Ovary (tissue), 9 donors: ENCODE results near the gene SMAD1. TPM values are rescaled to one million over a fixed set of nuclear protein-coding genes. Genes with fewer than 3 reads are reported as not detected.

Experiments used
- DNase-seq, 5 donors: peaks; one replicate each; pipeline ENCODE4 v3.0.0-alpha.2; 2019 to 2020
- H3K27ac ChIP-seq, 2 donors: fragments of 200-600 bp; one replicate each; pipeline versions ENCODE4 v1.5.1 to v1.8.0; 2019 to 2022
- H3K27me3 ChIP-seq: fragments of 200-600 bp; one replicate; pipeline ENCODE4 v1.8.0; 2022
- H3K36me3 ChIP-seq: fragments of 200-600 bp; sonication (generic); one replicate; pipeline ENCODE4 v1.5.1; 2019
- H3K4me1 ChIP-seq: one replicate; pipeline ENCODE4 v1.8.1; 2013; ENCODE audit warnings: mild to moderate bottlenecking, moderate library complexity; ENCODE audit not compliant: insufficient read depth
- H3K4me3 ChIP-seq: fragments of 200-600 bp; sonication (generic); one replicate; pipeline ENCODE4 v1.5.1; 2017
- H3K9me3 ChIP-seq, 2 donors: fragments of 200-600 bp in 1 of 2; sonication (generic) in 1 of 2; one replicate each; pipeline versions ENCODE4 v1.5.1 to v1.8.1; 2013 to 2019; ENCODE audit warnings: mild to moderate bottlenecking in 1 of 2, moderate library complexity in 1 of 2
- CTCF ChIP-seq, 3 donors: fragments of 450-650 bp in 2 of 3; fragments of 200-600 bp in 1 of 3; IDR thresholded peaks; one replicate each; pipeline versions ENCODE4 v1.5.1 to v1.8.0; 2016 to 2022; ENCODE audit warnings: antibody characterized with exemption in 3 of 3, mild to moderate bottlenecking in 1 of 3
- EP300 ChIP-seq: sonication (generic); formaldehyde crosslinking; IDR thresholded peaks from one replicate; pipeline ENCODE4 v1.6.1; 2017; ENCODE audit warnings: antibody characterized with exemption
- POLR2A ChIP-seq: fragments of 450-650 bp; IDR thresholded peaks from one replicate; pipeline ENCODE4 v1.6.1; 2017; ENCODE audit warnings: antibody characterized with exemption, mild to moderate bottlenecking, moderate library complexity
- WGBS, 3 donors: extraction: QIAGEN DNeasy Blood & Tissue Kit in 1 of 3; methylation state at CpG; one replicate each; pipeline versions ENCODE4 v1.1.5 to v1.1.7; 2013 to 2017; 5-methylcytosine and 5-hydroxymethylcytosine counted together
- intact Hi-C, 4 donors: fragments of 100-400 bp; cut with DNase I; formaldehyde crosslinking; loops; one replicate each; pipeline versions ENCODE4 v1.11.0 to v1.15.1; 2022 to 2023
- polyA plus RNA-seq, 2 donors: library from polyadenylated mRNA; stranded (reverse); fragments of 200-250 nt in 1 of 2; fragments of 350-450 nt in 1 of 2; fragmentation: Illumina TruSeq in 1 of 2; extraction: RNeasy Lipid Tissue Mini Kit (QIAGEN cat#74804) in 1 of 2; gene quantifications; one replicate each; pipeline ENCODE4 v1.2.3, GENCODE V29; 2013 to 2014
- total RNA-seq, 7 donors: library from RNA; depleted of rRNA in 2 of 7; stranded (reverse); fragments of >200 nt in 2 of 7; fragmentation: NEBNext Ultra II Directional in 3 of 7; extraction: Animal tissue kit (Norgen Biotek cat#: 25700) in 3 of 7; gene quantifications; one replicate each; pipeline versions ENCODE4 v1.1.0 to v1.2.4, GENCODE V29; 2016 to 2023
- donor health status: DM: no; HTN: no; CAD: no; lungs with moderate emphysema.
- donor health status: DM: no; HTN: no; CAD: no.
- donor health status: Bipolar disorder and iron deficiency.
- donor health status: DM: yes; HTN: yes; CAD: no.
- donor health status: DM: no; HTN: no; CAD: no.
- donor health status: DM: yes; HTN: yes; CAD: no.

SMAD1 gene
- total and polyA plus RNA-seq, 9 donors, result 13.6 to 39.5 (median 19.8) TPM

DNA sequence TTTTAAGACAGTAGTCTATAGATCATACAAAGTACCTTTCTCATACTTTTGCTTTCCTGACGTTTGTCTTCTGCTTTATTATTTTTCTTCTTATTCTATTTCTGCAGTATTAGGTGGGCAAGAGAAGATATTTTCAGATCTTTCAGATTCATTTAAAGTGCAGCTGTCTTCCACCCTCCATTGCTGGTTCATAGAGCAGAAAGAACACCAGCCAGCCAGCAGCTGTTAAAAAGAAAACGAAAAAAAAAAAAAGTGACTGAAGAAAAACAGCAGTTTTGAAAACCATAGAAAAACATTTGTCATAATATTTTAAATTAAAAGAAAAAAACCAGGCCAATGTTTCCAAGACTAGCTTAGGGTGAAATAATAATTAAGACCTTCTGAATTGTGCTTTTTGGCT lies 42.9 kb downstream of the SMAD1 start:
- Histone ChIP-seq H3K4me3 (no peak overlapping the region), H3K36me3 (no peaks in the 10 kb centered on the region), H3K27ac (peak overlapping the region in 1 of 2 donors; percentile 28), H3K9me3 (no peaks in the 10 kb centered on the region), H3K27me3 (no peaks in the 10 kb centered on the region), H3K4me1 (peaks cover 7% of the 10 kb centered on the region)
- no peak for DNase-seq
- intact Hi-C loops, result no loop called here
- WGBS, 3 donors, result 8 to 9% (median 9%) methylated on average over 2 of the region's 2 CpGs
- TF ChIP-seq POLR2A, result no peak
- TF ChIP-seq CTCF (IDR thresholded peaks at IDR 0.05), result no peak
- no peak for TF ChIP-seq EP300

DNA sequence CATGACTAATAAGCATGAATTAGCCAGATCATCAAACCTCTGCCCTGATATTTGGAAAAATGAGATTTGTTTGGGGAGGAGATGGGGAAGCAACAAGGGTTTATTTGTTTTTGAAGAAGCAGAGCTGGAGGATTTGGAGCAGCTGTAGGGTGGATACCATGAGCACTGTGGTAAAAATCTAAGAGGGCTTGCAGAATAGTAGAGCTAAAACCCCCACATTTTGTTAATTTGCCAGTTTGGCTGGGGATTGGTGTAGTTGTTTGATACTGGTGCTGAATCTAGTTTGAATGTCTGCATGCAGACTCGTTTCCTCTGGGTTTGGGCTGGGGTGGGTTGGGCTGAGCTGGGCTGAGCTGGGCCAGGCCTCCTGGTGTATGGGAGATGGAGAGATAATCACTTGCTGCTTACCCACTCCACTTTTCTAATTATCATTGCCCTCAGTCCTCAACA lies 43.7 kb downstream of the SMAD1 start:
- WGBS, 3 donors, result 0 to 14% (median 2%) methylated on average over 1 of the region's 1 CpG
- DNase-seq, result no peak
- H3K27me3 ChIP-seq, result no peaks in the 10 kb centered on the region
- H3K9me3 ChIP-seq, result no peaks in the 10 kb centered on the region
- H3K4me1 ChIP-seq, result peaks cover 7% of the 10 kb centered on the region
- H3K27ac ChIP-seq, result peak overlapping the region in 1 of 2 donors; percentile 28
- TF ChIP-seq CTCF (IDR thresholded peaks at IDR 0.05) (no peak), EP300 (no peak), POLR2A (no peak)
- no peaks in the 10 kb centered on the region for H3K36me3 ChIP-seq
- intact Hi-C loops, result no loop called here
- no peak overlapping the region for H3K4me3 ChIP-seq

DNA sequence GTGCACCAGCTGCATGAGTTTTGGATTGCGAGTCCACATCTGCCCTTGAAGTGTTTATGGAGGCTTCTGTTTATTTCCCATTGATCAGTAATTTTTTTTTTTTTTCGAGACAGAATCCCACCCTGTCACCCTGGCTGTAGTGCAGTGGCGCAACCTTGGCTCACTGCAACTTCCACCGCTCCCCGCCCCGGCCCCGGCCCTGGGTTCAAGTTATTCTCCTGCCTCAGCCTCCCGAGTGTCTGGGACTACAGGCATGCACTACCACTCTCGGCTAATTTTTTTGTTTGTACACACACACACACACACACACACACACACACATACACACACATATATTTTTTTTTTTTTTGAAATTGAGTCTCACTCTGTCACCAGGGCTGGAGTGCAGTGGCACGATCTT lies 46.1 kb downstream of the SMAD1 start:
- DNase-seq, result no peak
- H3K4me3 ChIP-seq, result no peak overlapping the region
- no peaks in the 10 kb centered on the region for H3K27me3 ChIP-seq
- H3K27ac ChIP-seq, result no peak overlapping the region
- TF ChIP-seq CTCF (IDR thresholded peaks at IDR 0.05), result no peak
- TF ChIP-seq EP300, result no peak
- TF ChIP-seq POLR2A, result no peak
- no peaks in the 10 kb centered on the region for H3K9me3 ChIP-seq
- intact Hi-C loops, result no loop called here
- no peaks in the 10 kb centered on the region for H3K36me3 ChIP-seq
- WGBS, 3 donors, result 87 to 89% (median 88%) methylated on average over 10 of the region's 10 CpGs
- H3K4me1 ChIP-seq, result peaks cover 7% of the 10 kb centered on the region

DNA sequence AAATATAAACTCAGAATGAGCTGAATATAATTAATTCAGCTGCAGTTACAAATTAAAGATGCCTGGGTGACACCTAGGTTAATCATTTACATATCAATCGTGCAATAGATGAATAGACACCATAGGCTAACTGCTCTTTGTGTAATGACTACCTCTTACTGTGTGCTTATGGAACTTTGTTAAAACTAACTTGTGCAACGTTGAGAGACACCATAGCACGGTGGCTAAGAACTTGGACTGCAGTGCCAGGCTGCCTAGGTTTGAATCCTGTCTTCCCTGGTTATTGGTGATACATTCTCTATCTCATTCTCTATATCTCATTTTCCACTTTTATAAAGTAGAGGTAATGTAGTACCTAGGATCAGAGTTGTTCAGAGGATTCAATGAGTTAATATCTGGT lies 46.9 kb downstream of the SMAD1 start:
- WGBS, 3 donors, result 94 to 96% (median 96%) methylated on average over 3 of the region's 3 CpGs
- TF ChIP-seq CTCF (IDR thresholded peaks at IDR 0.05), result no peak
- no peak for TF ChIP-seq POLR2A
- no peak for TF ChIP-seq EP300

More for the DNA sequence above, 46.9 kb downstream of the SMAD1 start:
- DNase-seq, result no peak
- no peaks in the 10 kb centered on the region for H3K27me3 ChIP-seq
- no peaks in the 10 kb centered on the region for H3K36me3 ChIP-seq
- H3K27ac ChIP-seq, result no peak overlapping the region
- H3K4me3 ChIP-seq, result no peak overlapping the region
- peaks cover 7% of the 10 kb centered on the region for H3K4me1 ChIP-seq
- no peaks in the 10 kb centered on the region for H3K9me3 ChIP-seq
- intact Hi-C loops, result no loop called here
